CD8-positive, alpha-beta memory T cell (primary cell): ENCODE measurements around the gene CCL22. TPM values are rescaled to one million over a fixed set of nuclear protein-coding genes. Genes with fewer than 3 reads are reported as not detected.

Experiments used
- CTCF ChIA-PET: fragments of 350-600 bp; sonication (Branson Sonifier 250); formaldehyde crosslinking; loops from one replicate; lab custom pipeline; 2021; ENCODE audit warnings: antibody characterized with exemption; lab: Charles Lee
- POLR2A ChIA-PET: fragments of 350-600 bp; sonication (Branson Sonifier 250); formaldehyde crosslinking; loops from one replicate; lab custom pipeline; 2021; ENCODE audit warnings: antibody characterized with exemption; lab: Charles Lee
- DNase-seq, 5 donors: peaks; one replicate each; pipeline versions ENCODE4 v3.0.0 to v3.0.0-alpha.2; 2020 to 2022; ENCODE audit warnings: mixed read lengths in 1 of 5
- H3K27ac ChIP-seq: one replicate; pipeline ENCODE4 v1.7.0; 2013; ENCODE audit warnings: low read depth, mild to moderate bottlenecking, low read length, moderate library complexity
- H3K27me3 ChIP-seq: 2 replicates; pipeline ENCODE4 v1.7.0; 2013; ENCODE audit warnings: low read length, mild to moderate bottlenecking; ENCODE audit not compliant: insufficient read depth, poor library complexity, severe bottlenecking
- H3K36me3 ChIP-seq: 2 replicates; pipeline ENCODE4 v1.7.0; 2013; ENCODE audit warnings: mild to moderate bottlenecking, low read length, moderate library complexity; ENCODE audit not compliant: insufficient read depth
- H3K4me1 ChIP-seq: 2 replicates; pipeline ENCODE4 v1.7.0; 2013; ENCODE audit warnings: mild to moderate bottlenecking, low read length, moderate library complexity; ENCODE audit not compliant: insufficient read depth
- H3K4me3 ChIP-seq: 2 replicates; pipeline ENCODE4 v1.7.0; 2013; ENCODE audit warnings: mild to moderate bottlenecking, low read length
- H3K9me3 ChIP-seq: 2 replicates; pipeline ENCODE4 v1.7.0; 2013; ENCODE audit warnings: mild to moderate bottlenecking, low read length
- H3K27ac Mint-ChIP-seq, 8 donors: one replicate each; pipeline ENCODE4 v1.8.0; 2020 to 2021; ENCODE audit warnings: mixed read lengths in 8 of 8, mild to moderate bottlenecking in 6 of 8, inconsistent platforms in 3 of 8, moderate library complexity in 3 of 8
- H3K27me3 Mint-ChIP-seq, 2 donors: one replicate each; pipeline ENCODE4 v1.8.0; 2020 to 2021; ENCODE audit warnings: mixed read lengths in 2 of 2, mild to moderate bottlenecking in 1 of 2, moderate library complexity in 1 of 2
- H3K36me3 Mint-ChIP-seq, 3 donors: one replicate each; pipeline ENCODE4 v1.8.0; 2020 to 2021; ENCODE audit warnings: mixed read lengths in 3 of 3, inconsistent platforms in 1 of 3, mild to moderate bottlenecking in 1 of 3
- H3K4me1 Mint-ChIP-seq, 3 donors: one replicate each; pipeline ENCODE4 v1.8.0; 2020 to 2021; ENCODE audit warnings: mixed read lengths in 3 of 3, inconsistent platforms in 1 of 3, mild to moderate bottlenecking in 1 of 3
- H3K4me3 Mint-ChIP-seq, 7 donors: one replicate each; pipeline ENCODE4 v1.8.0; 2020 to 2021; ENCODE audit warnings: mixed read lengths in 7 of 7, mild to moderate bottlenecking in 6 of 7, moderate library complexity in 4 of 7, inconsistent platforms in 2 of 7
- H3K9me3 Mint-ChIP-seq, 5 donors: one replicate each; pipeline ENCODE4 v1.8.0; 2020 to 2022; ENCODE audit warnings: mixed read lengths in 5 of 5, mild to moderate bottlenecking in 3 of 5, moderate library complexity in 2 of 5, inconsistent platforms in 1 of 5
- polyA plus RNA-seq: library from polyadenylated mRNA; unstranded; fragments of 300-500 nt; fragmentation: Illumina TruSeq; gene quantifications from one replicate; pipeline ENCODE4 v1.2.3, GENCODE V29; 2021
- total RNA-seq, 2 experiments: library from RNA; stranded (reverse); gene quantifications; one replicate each; pipeline ENCODE4 v1.2.3, GENCODE V29; 2021

CCL22 gene
- total and polyA plus RNA-seq, 3 experiments from 2014 or later, result 49.5 to 52.6 TPM; not detected in 1

DNA sequence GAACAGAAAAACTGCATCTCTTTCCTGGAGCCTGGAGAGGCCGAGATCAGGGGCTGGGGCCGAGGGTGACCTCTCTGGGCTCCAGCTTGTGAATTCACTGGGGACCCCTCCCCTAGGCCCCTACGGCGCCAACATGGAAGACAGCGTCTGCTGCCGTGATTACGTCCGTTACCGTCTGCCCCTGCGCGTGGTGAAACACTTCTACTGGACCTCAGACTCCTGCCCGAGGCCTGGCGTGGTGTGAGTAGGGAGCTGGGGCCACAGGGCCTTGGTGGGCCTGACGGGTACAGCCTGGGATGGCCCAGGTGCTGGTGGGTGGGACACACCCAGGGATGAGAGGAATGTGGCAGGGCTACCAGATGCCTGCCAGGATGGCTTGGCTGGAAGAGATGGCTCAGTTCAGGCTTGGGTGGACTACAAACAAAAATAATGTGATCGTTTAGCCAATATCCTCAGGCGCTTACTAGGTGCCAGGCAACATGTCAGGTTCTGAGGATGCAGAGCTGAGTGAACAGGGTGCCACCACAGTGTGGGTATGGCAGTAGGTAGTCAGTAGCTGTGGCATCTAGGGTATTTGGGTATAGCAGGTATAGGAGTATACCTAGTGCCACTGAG lies 1.8 kb downstream of the CCL22 start:
- Histone ChIP-seq H3K27me3 (no peaks in the 10 kb centered on the region), H3K9me3 (no peaks in the 10 kb centered on the region), H3K4me1 (no peaks in the 10 kb centered on the region), H3K36me3 (no peaks in the 10 kb centered on the region), H3K27ac (no peak overlapping the region), H3K4me3 (no peak overlapping the region)
- DNase-seq, result no peak
- Mint-ChIP-seq H3K27me3 (peaks cover 2 to 15% of the 10 kb centered on the region in 2 donors), H3K4me3 (no peak overlapping the region), H3K36me3 (peaks cover 0 to 2% (median 0%) of the 10 kb centered on the region in 3 donors), H3K9me3 (no peaks in the 10 kb centered on the region), H3K27ac (no peak overlapping the region), H3K4me1 (no peaks in the 10 kb centered on the region)
- POLR2A ChIA-PET, result no interaction called here
- CTCF ChIA-PET, result no interaction called here

DNA sequence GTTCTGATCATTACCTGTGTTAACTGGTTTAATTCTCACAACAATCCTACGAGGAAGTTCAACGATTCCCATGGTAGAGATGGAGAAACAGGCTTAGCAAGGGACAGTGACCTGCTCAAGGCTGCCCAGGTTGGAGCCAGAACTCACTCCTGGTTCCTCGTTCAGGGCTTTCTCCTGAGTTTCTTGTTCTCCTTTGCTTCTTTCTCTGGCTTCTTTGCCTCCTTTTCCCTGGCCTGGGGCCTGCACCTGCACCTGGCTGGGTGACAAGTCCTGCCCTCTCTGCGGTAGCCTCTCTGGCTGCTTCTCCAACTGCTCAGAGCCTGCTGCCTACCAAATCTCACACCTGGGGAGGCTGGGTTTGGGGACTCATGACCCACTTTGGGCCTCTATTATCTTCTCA lies 2.8 kb downstream of the CCL22 start:
- Histone ChIP-seq H3K4me3 (no peak overlapping the region), H3K9me3 (no peaks in the 10 kb centered on the region), H3K36me3 (no peaks in the 10 kb centered on the region), H3K4me1 (no peaks in the 10 kb centered on the region), H3K27ac (no peak overlapping the region), H3K27me3 (no peaks in the 10 kb centered on the region)
- H3K4me1 Mint-ChIP-seq, result no peaks in the 10 kb centered on the region
- H3K27me3 Mint-ChIP-seq, result peaks cover 2 to 13% of the 10 kb centered on the region in 2 donors
- H3K4me3 Mint-ChIP-seq, result no peak overlapping the region
- H3K36me3 Mint-ChIP-seq, result peaks cover 0 to 2% (median 0%) of the 10 kb centered on the region in 3 donors
- DNase-seq, result no peak
- no peaks in the 10 kb centered on the region for H3K9me3 Mint-ChIP-seq
- peak overlapping the region in 1 of 8 donors; percentile 3 for H3K27ac Mint-ChIP-seq
- ChIA-PET CTCF (interaction anchor here (0.9 kb wide), 1 partner anchor 10 kb away, joined by 3 read pairs; no protein-coding TSS in a partner anchor), POLR2A (no interaction called here)

DNA sequence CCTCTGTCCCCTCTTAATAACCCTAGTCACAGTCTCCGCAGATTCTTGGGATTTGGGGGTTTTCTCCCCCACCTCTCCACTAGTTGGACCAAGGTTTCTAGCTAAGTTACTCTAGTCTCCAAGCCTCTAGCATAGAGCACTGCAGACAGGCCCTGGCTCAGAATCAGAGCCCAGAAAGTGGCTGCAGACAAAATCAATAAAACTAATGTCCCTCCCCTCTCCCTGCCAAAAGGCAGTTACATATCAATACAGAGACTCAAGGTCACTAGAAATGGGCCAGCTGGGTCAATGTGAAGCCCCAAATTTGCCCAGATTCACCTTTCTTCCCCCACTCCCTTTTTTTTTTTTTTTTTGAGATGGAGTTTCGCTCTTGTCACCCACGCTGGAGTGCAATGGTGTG lies 5.6 kb downstream of the CCL22 start:
- no peaks in the 10 kb centered on the region for H3K9me3 Mint-ChIP-seq
- Histone ChIP-seq H3K9me3 (no peaks in the 10 kb centered on the region), H3K27ac (no peak overlapping the region), H3K4me3 (no peak overlapping the region), H3K27me3 (no peaks in the 10 kb centered on the region), H3K36me3 (no peaks in the 10 kb centered on the region), H3K4me1 (no peaks in the 10 kb centered on the region)
- POLR2A ChIA-PET, result no interaction called here
- H3K4me1 Mint-ChIP-seq, result no peaks in the 10 kb centered on the region
- H3K27ac Mint-ChIP-seq, result no peak overlapping the region
- peaks cover 5 to 29% of the 10 kb centered on the region in 2 donors for H3K27me3 Mint-ChIP-seq
- peaks cover 0 to 2% (median 0%) of the 10 kb centered on the region in 3 donors for H3K36me3 Mint-ChIP-seq
- no peak overlapping the region for H3K4me3 Mint-ChIP-seq
- DNase-seq, result no peak
- CTCF ChIA-PET, result no interaction called here

DNA sequence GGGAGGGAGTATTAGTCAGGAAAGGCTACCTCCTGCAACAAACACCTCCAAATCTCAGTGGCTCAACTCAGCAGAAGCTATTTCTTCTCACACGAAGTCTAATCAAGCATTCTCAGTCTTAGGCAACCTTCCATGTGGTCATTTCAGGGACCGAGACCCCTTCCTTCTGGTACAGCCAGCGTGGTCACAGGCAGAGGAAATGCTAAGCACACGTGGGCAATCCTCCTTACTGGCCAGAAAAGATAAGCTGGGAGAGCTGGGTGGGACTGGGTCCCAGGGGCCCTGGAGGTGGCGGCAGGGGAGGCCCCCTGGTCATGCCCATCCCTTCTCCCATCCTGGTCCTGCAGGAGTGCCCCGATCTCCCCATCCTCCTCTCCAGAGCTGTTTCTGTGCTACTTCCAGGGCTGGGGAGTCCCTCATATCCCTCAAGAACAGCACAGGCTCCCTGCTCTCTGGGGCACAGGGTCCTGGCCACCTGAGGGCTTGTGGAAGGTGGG lies 8.0 kb downstream of the CCL22 start:
- no peaks in the 10 kb centered on the region for H3K9me3 ChIP-seq
- CTCF ChIA-PET, result no interaction called here
- H3K4me1 ChIP-seq, result no peaks in the 10 kb centered on the region
- Mint-ChIP-seq H3K36me3 (peaks cover 0 to 2% (median 0%) of the 10 kb centered on the region in 3 donors), H3K9me3 (no peaks in the 10 kb centered on the region), H3K4me1 (no peaks in the 10 kb centered on the region), H3K4me3 (no peak overlapping the region), H3K27me3 (peaks cover 7 to 32% of the 10 kb centered on the region in 2 donors), H3K27ac (no peak overlapping the region)
- no peak for DNase-seq
- POLR2A ChIA-PET, result no interaction called here
- H3K4me3 ChIP-seq, result no peak overlapping the region
- no peak overlapping the region for H3K27ac ChIP-seq
- H3K27me3 ChIP-seq, result no peaks in the 10 kb centered on the region
- no peaks in the 10 kb centered on the region for H3K36me3 ChIP-seq

DNA sequence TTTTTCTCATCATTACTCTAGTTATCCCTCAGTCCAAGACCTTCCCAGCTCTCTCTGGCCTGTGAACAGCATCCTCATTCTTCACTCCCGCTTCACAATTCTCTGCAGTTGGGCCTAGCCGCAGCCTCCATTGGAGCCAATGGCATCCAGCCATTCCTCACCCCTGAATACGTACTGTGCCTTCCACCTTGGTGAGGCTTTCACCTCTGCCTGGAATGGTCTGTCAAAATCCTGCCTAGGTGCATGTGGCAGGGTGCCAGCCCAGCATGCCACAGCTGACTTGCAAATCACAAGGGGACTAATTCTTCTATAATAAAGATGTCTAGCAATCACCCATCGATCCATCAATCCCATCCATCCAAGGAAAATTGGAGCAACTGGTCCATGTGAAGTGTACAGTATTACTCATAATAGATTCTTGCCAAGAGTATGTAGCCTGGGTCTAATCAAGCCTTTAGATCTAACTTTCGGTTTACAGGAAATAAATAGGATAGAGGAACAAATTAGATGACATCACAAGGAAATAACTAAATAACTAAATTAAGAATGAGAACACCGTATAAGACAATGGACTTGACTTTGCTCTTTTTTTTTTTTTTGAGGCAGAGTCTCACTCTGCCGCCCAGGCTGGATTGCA lies 8.7 kb downstream of the CCL22 start:
- CTCF ChIA-PET, result no interaction called here
- H3K27me3 Mint-ChIP-seq, result peaks cover 9 to 32% of the 10 kb centered on the region in 2 donors
- no peak for DNase-seq

DNA sequence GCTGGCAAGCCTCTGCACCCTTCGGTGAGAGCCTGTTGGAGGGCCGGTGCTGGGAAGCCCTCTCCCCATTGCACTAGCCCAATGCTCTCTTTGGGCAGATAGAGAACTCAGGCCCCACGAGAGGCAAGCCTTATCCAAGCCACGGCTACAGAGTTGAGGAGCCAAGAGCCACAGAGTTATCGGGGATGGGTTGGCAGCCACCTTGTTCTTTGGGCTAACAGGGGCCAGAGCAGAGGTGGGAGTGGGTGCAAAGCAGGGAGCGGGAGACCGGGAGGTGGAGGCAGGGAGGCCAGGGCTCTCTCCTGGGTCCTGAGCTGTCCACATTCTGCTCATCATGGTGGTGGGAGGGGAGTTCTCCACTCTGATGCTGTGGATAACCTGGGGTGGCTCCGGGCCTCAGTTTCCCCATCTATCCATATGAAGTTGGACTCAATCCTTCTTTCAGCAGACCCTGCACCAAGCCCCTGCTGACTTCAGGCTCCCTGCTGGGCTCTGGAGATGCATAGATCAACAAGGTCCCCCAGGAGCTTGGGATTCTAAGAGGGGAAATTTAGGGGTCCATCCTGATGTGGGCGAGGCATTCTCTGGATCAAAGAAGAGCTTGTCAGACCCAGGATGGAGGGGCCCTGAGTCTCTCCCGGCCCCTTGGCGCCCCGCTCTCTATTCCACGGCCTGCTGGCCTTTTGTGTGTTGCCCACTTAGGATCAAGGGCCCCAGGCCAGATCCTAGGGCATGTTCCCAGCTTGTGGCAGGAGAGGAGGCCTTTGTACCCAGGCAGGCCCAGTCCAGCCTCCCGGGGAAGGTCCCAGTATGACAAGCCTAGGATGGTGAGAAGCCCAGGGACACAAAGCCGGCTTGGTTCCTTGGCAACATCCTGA lies 13.2 kb downstream of the CCL22 start:
- no peaks in the 10 kb centered on the region for H3K36me3 ChIP-seq
- no peak overlapping the region for H3K27ac Mint-ChIP-seq
- H3K4me1 ChIP-seq, result no peaks in the 10 kb centered on the region
- peaks cover 10 to 19% of the 10 kb centered on the region in 2 donors for H3K27me3 Mint-ChIP-seq
- no peak overlapping the region for H3K27ac ChIP-seq
- H3K9me3 ChIP-seq, result no peaks in the 10 kb centered on the region
- H3K36me3 Mint-ChIP-seq, result no peaks in the 10 kb centered on the region
- H3K27me3 ChIP-seq, result no peaks in the 10 kb centered on the region
- DNase-seq, result no peak
- no peak overlapping the region for H3K4me3 Mint-ChIP-seq
- H3K4me3 ChIP-seq, result no peak overlapping the region
- no peaks in the 10 kb centered on the region for H3K9me3 Mint-ChIP-seq
- CTCF ChIA-PET, result no interaction called here
- H3K4me1 Mint-ChIP-seq, result no peaks in the 10 kb centered on the region
- POLR2A ChIA-PET, result no interaction called here

More for the DNA sequence above, 8.7 kb downstream of the CCL22 start:
- no peaks in the 10 kb centered on the region for H3K36me3 ChIP-seq
- H3K27me3 ChIP-seq, result no peaks in the 10 kb centered on the region
- Mint-ChIP-seq H3K36me3 (peaks cover 0 to 2% (median 0%) of the 10 kb centered on the region in 3 donors), H3K27ac (no peak overlapping the region), H3K4me3 (no peak overlapping the region), H3K4me1 (no peaks in the 10 kb centered on the region), H3K9me3 (no peaks in the 10 kb centered on the region)
- H3K4me3 ChIP-seq, result no peak overlapping the region
- H3K4me1 ChIP-seq, result no peaks in the 10 kb centered on the region
- no peak overlapping the region for H3K27ac ChIP-seq
- POLR2A ChIA-PET, result interaction anchor here (0.7 kb wide), 1 partner anchor 158 kb away, joined by 3 read pairs; no protein-coding TSS in a partner anchor
- no peaks in the 10 kb centered on the region for H3K9me3 ChIP-seq

DNA sequence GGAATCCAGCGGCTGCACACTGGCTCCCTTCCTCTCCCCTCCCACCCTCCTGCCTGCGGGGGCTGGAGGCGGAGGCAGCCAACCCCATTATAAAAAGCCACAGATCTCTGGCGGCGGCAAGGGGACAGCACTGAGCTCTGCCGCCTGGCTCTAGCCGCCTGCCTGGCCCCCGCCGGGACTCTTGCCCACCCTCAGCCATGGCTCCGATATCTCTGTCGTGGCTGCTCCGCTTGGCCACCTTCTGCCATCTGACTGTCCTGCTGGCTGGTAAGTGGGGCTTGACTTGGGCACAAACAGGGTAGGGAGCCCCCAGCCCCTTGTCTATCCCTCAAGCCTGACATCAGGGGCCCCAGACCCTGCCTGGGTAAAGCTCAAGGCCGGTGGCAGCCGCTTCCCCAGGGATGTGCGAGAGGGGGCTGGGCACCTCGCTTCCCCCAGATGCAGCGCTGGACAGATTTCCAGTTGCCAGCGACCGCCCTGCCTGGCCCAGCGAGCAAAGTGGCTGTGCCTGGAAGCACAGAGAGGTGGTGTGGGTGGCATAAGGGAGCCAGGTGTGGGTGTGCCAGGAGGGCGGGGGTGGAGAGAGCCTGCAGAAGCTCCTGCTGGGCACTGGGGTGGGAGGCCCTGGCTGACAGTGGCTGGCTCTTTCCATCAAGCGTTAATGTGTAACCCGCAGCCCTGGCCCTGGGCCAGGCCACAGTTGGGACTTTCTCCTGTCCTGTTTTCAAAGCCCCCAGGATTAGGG lies 14.0 kb downstream of the CCL22 start, which contains the start of gene CX3CL1:
Gene CX3CL1 (plus strand): TSS at position 119 of the 745 bp plus-strand sequence. CDS start 79 bp downstream, at position 198.
- Mint-ChIP-seq H3K27me3 (peaks cover 7 to 11% of the 10 kb centered on the region in 2 donors), H3K4me1 (peaks cover 0 to 4% (median 0%) of the 10 kb centered on the region in 3 donors), H3K9me3 (no peaks in the 10 kb centered on the region), H3K4me3 (no peak within 1 kb of the TSS), H3K36me3 (no peaks in the 10 kb centered on the region), H3K27ac (no peak within 1 kb of the TSS)
- no peaks in the 10 kb centered on the region for H3K4me1 ChIP-seq
- DNase-seq, result no peak
- no peak within 1 kb of the TSS for H3K27ac ChIP-seq
- H3K36me3 ChIP-seq, result no peaks in the 10 kb centered on the region
- CTCF ChIA-PET, result no interaction called here
- POLR2A ChIA-PET, result no interaction called here
- no peaks in the 10 kb centered on the region for H3K9me3 ChIP-seq
- no peaks in the 10 kb centered on the region for H3K27me3 ChIP-seq
- no peak within 1 kb of the TSS for H3K4me3 ChIP-seq
